ENCODE data around the gene ZBED6.

Gene ZBED6

GRCh38 chr1:203840208-203840808 lies 44.9 kb downstream of the ZBED6 start:
- no peak for DNase-seq (ENCODE audit: low spot score)

- no peak for DNase-seq (ENCODE audit: low spot score)
Observed at GRCh38 chr1:203842559-203842876, 47.1 kb downstream of the ZBED6 start.

DNA sequence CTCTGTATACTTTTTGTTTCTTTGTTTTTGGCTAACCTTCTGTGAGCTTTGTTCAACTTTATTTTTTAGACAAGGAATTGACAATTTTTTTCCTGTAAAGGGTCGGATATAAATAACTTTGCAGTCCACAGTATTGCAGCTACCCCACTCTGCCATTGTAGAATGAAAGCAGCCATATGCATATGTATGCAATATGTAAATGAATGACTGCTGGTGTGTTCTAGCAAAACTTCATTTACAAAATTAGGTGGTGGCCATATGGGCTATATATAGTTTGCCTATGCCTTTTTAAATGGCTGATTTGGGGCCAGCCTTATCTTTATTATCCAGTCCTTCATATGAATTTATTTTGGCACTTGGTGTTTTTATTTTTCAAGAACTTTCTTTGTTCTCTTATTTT lies 48.0 kb downstream of the ZBED6 start:
- no peak for DNase-seq (ENCODE audit: low spot score)
